Fibroblast of skin of left quadriceps (primary cell): ENCODE data around the gene NAV3.
A peak's percentile ranks its signal among the peaks of the same experiment; 100 is the strongest.

Experiments
- DNase-seq, 2 experiments: peaks; one replicate each; pipeline ENCODE4 v3.0.0-alpha.2; 2013; ENCODE audit warnings: low read depth in 2 of 2

The NAV3 gene

DNA sequence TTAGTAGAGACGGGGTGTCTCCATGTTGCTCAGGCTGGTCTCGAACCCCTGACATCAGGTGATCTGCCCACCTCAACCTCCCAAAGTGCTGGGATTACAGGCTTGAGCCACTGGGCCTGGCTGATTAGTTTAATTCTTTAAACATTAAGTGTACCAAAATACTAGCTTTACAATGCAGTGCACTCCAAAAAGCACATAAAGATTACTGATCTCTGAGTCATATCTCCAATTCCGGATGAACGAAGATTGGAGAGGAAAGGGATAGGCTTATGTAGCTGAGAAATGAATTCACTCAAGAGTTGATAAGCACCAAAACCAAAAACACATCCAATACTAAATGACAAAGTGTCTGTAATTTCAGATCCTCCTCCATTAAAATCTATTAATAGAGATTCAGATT lies 15.1 kb downstream of the NAV3 start:
- peak; percentile 45 for DNase-seq

DNA sequence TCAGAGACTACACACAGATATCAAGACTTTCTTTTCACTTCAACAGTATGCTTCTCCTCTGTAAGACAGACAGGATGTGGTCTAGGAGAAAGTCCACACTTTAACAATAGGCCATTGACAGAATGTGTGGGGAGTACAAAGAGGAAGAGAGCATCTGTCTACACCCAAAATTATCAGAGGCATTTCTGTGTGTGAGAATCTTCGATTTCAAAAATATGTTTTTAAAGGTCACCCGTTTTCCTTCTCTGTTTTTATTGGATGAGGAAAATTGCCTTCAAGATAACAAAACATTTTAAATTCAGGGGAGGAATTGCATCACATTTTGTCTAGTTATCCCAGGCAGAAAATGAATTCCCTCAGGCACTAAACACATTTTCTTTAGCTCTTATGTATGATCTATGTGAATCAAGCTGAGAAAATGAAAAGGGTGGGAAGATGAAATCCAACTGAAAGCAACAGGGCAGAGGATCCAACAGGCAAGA lies 16.4 kb downstream of the NAV3 start:
- peak in 1 of 2 experiments; percentile 18 for DNase-seq

DNA sequence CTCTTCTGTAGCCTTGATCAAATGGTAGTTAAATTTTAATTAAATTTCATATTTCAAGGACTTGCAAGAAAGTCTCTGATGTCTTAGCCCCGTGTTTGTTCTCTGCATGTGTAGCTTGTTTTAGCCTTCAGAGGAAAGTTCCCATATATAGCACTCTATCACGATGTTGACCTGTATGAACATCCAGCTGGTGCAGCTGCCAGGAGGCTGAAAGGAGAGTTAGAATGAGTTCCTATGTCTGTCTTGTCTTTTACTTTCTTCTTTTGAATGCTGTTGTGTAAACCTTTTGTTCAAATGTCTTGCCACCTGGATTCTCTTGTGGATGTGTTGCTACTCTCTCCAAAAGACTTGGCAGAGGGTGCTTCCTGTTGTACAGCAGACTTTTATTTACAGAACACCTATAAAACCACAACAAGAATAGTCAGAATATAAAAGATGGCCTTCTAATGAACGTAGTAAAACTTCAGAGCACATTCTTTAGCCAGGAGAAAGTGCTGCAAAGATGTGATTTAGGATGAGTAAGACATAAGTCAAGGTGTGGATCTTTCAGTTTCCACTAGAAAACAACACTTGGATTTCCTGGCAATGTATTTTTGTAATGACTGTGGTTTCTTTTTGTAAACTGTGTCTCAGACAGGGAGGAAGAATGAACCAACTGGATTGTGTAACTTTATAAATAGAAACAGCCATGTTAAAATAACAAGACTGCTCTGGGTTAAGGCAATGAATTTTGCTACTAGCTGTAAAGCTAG lies 17.2 kb downstream of the NAV3 start:
- peak; percentile 88 for DNase-seq

DNA sequence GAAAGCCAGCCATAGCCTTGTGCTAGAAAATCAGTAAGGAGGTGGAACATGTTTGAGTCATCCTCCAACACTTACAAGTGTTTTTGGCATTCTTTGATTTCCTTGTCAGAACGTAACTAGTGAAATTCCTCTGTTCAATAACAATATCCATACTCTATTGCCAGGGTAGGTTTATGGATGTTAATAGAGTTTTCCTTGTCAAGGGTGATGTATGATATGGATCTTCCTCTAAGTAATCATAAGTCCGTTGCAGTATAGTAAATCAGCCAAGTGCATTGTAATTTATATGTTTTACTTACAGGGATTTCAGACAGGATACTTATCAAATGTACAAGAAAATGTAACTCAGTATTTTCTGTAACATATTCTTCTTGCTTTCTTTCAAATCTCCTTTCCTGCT lies 19.4 kb downstream of the NAV3 start:
- no peak for DNase-seq

DNA sequence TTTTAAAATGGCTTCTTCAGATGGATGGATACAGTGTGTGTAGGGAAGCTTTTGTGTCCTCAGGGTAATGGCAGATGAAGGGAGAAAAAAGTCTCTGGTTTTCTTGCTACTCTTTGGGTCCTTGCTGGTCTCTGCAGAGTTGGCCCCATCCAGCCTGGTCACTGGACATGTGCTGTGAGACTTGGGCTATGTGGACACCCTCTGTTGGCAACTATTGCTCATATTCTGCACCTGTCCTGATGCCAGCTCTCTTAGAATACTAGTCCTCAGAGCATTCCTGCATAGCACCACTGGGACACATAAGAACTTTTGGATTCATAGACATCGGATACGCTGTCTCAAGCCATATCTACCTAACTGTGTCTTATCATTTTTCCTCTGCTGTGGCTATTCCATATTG lies 20.0 kb downstream of the NAV3 start:
- DNase-seq = no peak

DNA sequence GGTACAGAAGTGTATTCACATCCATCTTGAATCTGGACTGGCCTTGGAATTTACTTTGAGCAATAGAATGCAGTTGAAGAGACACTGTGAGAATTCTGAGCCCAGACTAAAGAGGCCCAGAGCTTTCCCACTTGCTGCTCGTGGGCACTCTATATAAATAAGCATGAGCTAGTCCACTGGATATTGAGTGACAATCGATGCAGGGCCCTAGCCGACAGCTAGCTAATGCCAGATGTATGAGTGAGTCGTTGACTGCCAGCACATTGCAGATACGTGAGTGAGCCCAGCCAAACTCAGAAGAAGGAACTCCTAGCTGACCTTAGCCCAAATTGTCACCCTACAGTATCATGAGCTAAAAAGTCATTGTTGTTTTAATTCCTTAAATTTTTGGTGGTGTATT lies 24.9 kb downstream of the NAV3 start:
- DNase-seq = no peak

DNA sequence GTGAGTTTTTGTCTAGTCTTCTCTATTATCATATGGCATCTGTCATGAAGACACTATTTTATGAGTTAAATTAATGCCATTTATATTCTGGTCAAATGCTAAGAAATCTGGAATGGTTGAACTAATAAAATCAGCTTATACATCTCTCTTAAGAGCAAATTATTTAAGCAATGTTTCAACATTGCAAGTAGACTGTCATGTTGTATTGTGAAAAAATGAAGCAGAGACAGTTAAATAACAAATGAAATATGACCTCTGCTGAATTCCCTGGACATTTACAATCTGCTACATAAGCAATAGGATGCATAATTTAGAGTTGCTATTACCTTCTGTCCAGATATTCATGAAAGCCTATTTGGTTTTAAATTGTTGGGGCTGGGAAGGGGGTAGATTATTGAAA lies 30.6 kb downstream of the NAV3 start:
- no peak for DNase-seq

DNA sequence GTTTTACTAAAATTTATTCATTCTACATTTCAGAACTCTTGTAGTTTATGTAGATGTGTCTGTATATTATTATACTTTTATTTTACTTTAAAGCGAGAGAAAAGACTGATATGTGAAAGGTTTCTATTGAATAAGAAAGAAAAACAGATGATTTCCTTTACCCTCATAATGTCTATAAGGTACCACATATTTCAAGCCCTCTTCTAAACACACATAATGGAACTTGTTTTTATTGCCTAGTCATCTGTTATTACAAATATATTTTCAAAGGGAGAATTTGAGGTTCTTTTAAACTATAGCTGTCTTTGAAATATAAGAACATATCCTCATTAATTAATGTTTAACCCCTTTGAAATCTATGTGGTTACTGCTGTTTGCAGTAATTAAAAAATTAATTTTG lies 34.5 kb downstream of the NAV3 start:
- no peak for DNase-seq

DNA sequence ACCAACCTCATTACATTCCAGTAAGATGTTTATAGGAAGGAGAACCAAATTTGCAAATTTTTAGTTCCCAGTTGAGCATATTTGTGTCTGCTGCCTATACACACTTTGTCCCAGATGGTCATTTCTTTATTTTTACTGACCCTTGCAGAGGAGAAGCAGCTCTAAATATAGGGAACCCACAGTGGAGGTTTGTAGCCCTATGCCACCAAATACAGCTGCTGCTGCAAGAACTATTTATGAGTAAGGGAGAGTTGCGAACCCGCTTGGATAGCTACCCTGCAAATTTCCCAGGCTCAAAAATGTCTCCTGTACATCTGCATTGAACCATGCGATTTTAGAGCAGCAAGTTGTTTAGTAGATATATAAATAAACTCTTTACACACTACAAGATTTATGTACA lies 48.2 kb downstream of the NAV3 start:
- DNase-seq = no peak

DNA sequence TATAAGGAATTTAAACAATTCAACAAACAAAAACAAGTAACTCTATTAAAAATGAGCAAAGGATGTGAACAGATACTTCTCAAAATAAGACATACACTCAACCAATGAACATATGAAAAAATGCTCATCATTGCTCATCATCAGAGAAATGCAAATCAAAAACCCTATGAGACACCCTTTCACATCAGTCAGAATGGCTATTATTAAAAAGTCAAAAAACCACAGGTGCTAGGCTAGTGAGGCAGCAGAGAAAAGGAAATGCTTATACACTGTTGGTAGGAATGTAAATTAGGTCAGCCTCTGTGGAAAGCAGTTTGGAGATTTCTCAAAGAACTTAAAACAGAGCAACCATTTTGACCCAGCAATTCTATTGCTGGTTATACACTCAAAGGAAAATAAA lies 52.0 kb downstream of the NAV3 start:
- no peak for DNase-seq

DNA sequence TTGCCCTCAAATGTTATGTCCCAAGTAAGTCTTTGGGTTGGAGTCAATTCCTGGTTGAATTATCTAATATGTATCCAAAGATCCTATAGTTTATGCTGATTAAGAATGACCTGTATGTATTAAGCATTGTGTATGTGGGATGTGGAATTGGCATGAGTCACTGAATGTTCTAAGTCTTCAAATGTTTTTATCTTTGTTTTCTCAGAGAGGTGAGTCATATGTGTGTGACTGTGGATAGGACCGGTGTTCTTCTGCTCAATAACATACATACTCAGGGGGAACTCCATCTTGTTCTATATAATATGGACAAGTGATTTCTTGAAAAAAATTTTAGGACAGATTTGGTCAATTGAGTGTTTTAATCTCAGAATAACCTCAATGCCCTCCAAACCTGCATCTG lies 57.9 kb downstream of the NAV3 start:
- DNase-seq = peak; percentile 11 to 33

DNA sequence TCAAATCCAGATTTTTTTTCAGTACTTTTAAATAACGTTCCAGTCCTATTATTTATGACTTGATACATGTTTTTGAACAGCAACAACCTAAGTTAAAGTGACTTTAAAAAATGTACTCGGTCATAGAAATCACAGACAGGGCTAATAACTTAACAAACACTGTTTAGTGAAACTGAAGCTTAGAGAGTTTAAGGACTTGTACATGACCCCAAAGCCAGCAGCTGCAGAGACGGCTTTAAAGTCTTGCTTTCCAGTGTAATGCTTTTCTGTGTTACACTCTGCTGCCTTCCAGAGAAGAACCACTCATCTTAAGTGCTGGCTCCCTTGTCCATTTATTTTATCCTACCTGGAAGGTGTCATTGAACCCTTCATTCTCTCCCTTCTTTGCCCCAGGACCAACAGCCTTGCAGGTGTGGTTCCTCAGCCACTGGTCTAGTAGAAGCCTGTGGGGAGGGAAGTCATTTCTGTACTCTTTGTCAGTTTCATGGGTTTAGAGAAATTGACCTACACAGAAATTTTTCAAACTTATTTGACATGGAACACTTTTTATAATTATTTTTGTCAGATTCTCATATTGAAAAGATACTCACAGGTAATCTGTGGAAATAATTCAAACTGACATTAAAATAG lies 60.9 kb downstream of the NAV3 start:
- DNase-seq = no peak

DNA sequence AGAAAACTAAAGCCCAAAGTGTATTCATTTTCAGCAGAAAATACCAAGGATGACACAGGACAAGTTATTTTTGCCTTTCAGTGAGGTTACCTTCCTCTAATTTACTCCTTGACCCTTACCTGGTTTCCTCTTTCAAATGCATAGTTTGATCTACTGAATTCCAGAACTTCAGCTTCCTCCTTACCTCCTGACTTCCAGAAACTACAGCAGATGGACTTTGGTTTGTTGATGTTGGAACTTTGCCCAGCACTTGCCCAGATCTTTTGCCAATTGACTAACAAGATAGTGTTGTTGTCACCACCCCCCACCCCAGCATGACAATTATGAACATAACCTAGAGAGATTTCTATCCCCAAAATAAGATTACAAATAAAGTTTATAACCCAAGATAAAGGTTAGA lies 63.2 kb downstream of the NAV3 start:
- no peak for DNase-seq

DNA sequence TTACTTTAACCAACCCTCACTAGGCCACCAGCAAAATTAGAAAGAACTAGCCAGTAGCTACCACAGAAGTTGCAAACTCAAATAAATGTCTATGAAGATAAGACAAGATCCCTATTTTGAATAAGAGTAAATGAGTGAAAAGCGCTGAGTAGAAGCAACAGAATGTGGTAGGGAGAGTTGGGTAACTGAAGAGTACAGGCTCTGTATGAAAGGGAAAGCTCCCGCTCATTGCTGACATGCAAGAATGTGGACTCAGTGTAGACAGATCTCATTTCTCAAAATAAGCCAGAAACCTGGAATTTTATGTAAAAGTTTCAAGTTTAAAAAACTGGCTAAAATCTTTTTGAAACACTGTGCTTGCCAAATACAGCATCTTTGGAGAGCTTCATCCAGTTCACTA lies 63.9 kb downstream of the NAV3 start:
- DNase-seq = no peak

DNA sequence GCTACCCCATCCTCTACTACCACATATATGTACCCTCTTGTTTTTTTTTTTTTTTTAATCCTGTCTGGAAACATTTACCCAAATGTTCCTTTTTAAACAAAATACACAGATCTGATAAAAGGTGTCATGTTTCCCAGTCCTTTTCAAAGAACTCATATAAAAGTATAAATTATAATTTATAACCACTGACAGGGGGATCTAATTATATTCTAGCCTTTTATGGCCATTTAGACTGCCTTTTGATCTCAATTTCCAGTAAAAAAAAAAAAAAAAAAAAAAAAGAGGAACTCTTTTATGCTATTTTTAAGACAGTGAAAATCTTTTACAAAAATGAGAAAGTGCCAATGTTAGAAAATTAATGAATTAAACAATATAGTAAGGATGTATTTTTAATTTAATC lies 65.0 kb downstream of the NAV3 start:
- DNase-seq = no peak

DNA sequence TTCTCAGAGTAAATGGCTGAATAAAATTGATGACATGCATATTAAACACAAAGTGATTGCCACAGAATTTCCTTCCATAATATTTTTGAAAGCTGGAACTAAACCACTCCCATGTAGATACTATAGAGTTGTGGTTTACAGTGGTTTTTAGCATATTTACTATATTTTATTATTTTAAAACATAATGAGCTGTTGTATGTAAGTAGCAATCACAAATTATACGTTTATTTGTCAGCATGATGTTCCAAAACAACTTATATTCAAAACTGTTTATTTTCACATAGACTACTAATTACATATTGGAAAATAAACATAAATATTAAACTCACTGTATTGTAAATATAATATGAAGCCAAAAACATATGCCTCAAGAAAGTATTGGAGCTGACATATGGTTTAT lies 77.2 kb downstream of the NAV3 start:
- no peak for DNase-seq

DNA sequence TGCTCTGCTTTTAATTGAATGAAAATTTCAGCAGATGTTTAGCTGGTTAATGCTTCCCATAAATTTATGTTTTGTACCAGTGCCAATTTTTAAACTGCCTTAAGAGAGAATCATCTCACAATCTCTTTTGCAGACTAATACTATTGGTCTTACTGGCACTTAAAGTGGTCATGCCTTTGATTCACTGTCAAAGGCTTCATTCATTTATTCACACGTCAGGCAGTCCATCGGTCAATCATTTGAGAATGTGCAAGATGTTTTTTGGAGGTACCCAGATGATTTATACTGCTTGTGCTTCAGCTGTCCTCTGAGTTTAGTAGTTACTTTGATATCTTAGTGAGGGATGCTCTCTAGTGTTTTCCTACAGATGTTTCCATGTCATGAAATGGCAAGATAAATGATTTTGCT lies 83.4 kb downstream of the NAV3 start:
- DNase-seq = peak; percentile 59 to 61

DNA sequence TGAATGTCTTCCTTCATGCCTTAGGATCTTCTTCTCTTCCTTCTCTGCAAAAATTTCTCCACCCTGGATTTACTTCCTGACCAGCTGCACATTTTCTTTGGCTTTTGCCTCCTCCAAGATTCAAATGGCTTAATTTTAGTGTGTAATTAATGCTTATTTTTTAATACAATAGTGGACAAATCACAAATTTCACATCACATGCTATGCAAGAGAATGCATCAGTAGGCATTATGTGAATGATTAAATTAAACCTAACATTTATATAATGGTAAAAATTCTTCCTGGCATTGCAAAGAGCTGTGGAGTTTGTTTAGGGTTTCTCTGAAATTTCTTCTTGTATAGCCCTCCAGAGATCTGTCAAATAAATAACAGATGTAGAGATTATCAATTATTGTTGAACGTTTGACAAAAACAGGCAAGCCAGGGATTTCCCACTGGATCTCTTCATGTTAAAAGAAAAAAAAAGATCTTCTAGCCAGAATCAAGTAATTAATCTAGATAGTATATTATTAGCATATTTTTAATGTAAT lies 84.4 kb downstream of the NAV3 start:
- DNase-seq = no peak

DNA sequence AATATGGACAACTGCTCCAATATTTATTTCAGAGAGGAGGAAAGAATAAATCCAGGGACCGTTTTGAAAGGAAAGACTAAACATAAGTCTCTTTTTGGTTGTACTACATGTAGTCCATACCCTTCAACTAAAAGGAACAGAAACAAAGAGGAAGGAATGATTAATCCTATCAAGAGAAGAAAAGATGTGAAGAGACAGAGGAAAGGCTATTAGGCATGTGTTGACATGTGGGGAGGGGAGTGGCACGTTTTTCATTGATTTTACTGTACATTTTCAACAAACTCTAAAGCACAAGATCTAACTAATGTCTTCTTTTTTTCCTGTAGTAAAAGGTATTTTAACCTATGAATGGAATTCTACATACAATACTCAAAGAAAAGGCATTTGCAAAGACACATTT lies 85.6 kb downstream of the NAV3 start:
- no peak for DNase-seq

DNA sequence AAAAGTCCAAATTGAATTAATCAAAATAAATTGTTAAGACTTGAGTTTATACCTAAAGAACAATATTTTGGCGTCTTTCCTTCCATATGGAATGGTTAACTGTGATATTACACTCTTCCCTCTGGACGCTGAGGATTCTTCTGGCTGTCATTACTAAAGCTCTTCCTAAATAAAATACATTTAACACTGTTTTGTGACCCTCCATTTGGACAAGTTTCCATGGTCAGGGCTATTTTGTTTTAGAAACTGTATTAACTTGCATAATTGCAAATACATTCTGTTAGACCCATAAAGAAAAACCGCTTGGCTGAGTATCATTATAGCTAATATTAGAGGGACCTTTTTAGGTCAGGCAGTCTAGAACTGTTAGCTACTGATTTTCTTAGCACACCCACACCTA lies 87.4 kb downstream of the NAV3 start:
- no peak for DNase-seq

DNA sequence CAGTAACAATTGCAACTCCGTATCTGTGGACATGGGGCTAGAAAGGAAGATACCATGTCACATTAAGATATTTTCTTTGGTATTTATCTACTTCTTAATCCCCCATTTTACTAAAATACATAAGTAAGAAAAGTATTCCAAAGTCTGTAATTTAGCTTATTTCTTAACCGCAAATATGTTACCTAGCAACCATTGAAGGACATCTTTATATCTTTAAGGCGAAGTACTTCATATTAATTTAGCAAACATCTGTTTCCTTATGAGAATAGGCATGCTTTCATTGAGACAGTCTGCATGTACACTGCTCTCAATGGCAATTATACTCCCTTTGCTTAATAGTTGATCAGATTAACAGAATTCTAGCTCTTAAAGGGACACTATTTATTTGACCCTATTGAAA lies 88.8 kb downstream of the NAV3 start:
- DNase-seq = no peak

DNA sequence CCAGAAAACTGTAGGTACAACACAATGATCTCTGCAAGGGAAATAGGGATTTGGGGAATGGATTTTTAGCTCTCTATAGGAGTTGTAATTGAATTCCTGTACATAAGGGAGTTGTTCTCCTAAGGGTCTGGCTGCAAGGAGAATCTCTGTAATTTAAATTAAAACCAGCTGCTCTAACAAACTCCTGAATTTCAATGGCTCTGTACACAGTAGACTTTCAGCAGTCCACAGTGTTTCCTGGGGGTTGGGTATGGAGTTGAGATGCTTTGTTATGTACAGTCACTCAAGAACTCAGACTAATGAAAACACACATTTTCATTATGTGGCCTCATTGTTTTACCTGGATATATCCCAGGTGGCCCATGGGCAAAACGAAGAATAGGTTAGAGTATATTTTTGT lies 93.2 kb downstream of the NAV3 start:
- DNase-seq = peak; percentile 83 to 87

DNA sequence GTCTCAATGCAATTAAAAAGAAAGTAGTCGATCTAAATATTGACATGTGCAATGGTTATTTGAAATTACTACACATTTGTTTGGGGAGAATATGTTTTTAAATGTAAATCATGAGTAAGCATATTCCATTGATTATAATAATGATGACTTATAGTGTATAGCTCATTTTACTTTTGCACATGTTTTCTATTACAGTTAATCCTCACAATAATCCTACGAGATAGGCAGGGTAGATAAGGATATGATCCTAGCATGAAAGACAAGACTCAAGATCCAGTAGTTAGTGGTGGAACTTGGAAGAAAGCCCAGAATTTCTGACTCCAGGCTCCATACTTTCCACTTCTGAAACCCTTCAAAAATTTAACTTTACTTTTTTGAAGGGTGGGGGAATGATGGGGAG lies 94.0 kb downstream of the NAV3 start:
- DNase-seq = peak; percentile 88 to 90
